NCI-H2107 treated with DMSO at 0.1 percent for 48 hours (cell line): ENCODE data around the gene ZNRF2.

ENCODE experiments used
- DNase-seq: peaks from one replicate; lab custom pipeline; 2025; ENCODE audit not compliant: unreplicated experiment; lab: John Stamatoyannopoulos, UW

ZNRF2 gene

DNA sequence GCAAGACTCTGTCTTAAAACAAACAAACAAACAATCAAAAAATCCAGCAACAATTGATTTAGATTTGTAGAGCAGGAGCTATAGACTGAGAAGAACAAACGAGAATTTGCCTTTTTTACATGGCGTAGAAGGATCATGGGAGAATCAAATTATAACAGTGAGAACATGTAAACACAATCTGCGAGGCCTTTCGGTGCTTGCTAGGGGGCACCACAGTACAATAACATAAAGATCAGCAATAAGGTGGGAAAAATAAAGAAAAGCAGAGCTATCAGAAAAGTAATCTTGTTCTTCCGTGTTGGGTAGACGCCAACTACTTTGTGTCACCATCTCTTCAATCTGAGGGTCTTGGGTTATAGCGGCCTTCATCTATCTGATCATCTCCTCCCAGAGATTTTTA lies 112.0 kb downstream of the ZNRF2 start:
- no peak for DNase-seq

DNA sequence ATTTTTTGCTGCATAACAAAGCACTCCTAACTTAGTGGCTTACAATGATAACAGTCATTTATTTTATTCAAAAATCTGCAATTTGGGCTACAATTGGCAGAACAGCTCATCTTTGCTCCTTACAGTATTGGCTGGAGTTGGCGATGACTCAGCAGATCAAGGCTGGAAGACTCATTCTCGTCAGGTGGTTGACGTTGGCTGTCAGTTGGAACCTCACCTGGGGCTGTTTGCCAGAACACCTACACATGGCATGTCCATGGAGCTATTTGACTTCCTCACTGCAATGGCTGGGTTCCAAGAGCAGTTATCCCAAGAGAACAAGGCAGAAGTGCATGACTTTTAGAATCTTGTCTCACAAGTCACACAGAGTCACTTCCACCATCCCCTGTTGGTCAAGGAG lies 119.1 kb downstream of the ZNRF2 start:
- no peak for DNase-seq

DNA sequence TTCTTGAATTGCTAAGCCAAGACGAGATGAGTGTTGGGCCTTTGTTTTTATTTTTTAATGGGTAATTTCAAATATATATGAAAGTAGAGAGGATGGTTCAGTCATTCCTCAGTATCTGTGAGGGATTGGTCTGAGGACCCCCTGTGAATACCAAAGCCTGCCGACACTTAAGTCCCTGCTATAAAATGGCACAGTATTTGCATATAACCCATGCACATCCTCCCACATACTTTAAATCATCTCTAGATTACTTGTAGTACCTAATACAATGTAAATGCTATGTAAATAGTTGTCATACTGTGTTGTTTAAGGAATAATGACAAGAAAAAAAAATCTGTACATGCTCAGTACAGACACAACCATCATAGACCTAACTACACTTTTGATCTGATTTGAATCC lies 120.8 kb downstream of the ZNRF2 start:
- no peak for DNase-seq

DNA sequence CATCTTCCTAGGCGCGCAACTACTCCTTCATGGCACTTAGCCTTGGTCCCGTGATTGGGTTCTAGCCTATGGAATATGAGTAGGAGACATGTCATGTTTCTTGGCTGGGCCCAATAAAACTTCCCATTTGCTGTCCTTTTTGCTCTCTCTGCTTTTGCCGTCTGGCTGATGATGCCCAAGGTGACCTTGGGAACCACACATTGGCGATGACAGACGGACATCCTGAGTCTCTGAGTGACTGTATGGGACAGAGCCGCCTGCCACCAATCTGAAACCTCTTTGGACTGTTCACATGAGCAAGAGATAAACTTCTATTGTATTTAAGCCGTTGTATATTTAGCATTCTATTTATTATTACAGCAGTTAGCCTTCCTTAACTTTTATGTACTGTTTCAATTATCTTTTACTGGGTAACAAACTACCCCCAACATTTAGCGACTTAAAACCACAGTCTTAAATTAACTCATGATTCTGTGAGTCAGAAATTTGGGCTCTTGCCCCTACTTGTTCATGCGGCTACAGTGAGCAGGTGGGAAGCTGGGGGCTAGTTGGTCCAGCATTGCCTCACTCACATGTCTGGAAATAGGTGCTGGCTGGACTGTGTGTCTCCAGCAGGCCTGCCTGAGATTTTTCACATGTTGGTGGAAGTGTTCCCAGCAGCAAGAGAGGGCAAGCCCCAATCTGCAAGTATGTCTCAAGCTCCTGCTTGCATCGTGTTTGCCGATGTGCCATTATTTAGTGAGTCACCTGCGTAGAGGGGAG lies 122.4 kb downstream of the ZNRF2 start:
- no peak for DNase-seq

DNA sequence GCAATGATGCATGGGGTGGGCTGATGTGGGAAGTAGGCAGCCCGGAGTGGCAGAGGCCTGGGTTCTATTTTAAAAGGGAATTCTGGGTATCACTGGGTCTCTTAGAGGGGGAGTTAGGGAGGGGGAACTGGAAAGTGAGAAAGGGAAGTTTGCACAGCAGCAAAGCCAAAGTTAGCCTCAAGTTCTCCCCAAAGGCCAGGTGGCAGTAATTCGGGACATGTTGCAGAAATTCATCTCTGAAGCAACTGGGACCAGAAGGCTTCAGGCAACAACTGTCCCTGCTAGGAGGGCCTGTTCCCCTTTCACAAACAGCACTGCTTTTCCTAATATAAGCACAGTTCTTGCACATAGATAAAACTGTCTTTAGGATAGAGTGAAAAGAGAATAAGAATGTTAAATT lies 126.8 kb downstream of the ZNRF2 start:
- DNase-seq = no peak

DNA sequence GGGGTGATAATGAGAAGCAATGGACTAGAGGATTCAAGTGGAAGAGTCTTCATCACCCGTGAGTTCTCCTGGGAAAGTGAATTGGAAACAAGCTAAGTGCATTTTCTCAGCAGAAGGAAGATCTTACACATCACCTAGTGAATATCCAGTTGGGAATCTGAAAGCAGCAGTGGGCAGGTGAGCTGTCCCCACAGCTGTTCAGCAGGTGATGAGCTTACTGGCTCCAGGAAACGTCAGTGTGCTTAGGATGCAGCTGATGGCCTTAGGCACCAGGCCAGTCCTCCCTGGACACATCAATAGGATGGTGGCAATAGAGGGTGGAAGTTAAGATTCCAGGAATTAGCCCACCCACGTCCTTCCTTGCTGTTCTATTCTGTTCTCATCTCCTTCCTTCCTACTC lies 127.5 kb downstream of the ZNRF2 start:
- no peak for DNase-seq

DNA sequence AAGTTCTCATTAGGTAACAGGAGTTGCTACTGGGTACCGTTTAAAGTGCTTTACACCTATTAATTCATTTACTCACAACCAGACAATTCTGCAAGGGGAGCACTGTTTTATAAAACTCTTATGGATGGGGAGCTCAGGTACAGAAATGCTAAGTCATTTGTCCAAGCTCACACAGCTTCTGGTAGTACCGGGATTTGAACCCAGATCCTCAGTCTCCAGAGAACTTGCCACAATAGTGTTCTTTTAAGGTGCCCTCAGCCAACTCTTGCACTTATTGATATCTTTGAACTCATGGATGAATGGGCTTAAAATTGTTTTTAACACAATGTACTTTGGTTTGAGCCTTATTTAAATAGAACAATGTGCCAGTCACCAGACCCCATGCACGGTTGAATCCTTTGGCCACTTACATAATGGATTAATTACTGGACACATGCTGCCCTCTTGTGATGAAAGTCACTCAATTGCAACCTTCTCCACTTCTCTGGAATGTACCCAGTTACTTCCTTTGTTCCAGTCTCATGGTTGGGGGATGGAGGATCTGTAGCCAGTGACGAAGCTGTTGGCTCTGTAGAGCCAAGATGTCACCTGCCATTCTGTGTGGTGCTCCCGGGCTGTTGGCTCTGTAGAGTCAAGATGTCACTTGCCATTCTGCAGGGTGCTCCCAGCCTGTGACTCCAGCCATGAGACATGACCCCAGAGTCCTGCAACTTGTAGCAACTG lies 128.5 kb downstream of the ZNRF2 start:
- DNase-seq = peak; percentile 35

DNA sequence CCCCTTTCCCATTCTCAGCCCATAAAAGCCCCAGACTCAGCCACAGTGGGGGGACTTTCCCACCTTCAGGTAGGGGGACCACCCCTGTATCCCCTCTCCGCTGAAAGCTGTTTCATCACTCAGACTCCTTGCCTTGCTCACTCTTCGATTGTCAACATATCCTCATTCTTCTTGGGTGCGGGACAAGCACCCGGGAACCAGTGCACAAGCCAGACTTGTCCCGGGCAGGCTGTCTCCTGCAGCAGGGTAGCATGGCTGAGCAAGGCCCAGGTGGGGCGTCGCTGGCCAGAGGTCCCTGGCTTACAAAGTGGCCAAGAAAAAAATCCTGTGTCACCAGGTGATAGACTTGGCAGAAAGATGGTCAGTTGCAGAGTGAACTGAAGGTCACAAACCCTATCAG lies 129.5 kb downstream of the ZNRF2 start:
- no peak for DNase-seq
